ENCODE results near the gene PCDHGC5.

Gene PCDHGC5

DNA sequence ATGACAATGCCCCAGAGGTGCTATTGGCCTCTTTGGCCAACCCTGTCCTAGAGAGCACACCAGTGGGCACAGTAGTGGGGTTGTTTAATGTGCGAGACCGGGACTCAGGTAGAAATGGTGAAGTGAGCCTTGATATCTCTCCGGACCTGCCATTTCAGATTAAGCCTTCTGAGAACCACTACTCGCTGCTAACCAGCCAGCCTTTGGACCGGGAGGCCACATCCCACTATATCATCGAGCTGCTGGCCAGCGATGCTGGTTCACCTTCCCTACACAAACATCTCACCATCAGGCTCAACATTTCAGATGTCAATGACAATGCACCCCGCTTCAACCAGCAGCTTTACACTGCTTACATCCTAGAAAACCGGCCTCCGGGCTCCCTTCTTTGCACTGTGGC, 1.4 kb downstream of the PCDHGC5 start:
- DNase-seq (ENCODE audit: low read depth, low spot score), result no peak
- in situ Hi-C loops (cut with HindIII; ENCODE audit: low sequenced_read_pairs), result no loop called here
- TF ChIP-seq, protein P1, sequence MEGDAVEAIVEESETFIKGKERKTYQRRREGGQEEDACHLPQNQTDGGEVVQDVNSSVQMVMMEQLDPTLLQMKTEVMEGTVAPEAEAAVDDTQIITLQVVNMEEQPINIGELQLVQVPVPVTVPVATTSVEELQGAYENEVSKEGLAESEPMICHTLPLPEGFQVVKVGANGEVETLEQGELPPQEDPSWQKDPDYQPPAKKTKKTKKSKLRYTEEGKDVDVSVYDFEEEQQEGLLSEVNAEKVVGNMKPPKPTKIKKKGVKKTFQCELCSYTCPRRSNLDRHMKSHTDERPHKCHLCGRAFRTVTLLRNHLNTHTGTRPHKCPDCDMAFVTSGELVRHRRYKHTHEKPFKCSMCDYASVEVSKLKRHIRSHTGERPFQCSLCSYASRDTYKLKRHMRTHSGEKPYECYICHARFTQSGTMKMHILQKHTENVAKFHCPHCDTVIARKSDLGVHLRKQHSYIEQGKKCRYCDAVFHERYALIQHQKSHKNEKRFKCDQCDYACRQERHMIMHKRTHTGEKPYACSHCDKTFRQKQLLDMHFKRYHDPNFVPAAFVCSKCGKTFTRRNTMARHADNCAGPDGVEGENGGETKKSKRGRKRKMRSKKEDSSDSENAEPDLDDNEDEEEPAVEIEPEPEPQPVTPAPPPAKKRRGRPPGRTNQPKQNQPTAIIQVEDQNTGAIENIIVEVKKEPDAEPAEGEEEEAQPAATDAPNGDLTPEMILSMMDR (IDR thresholded peaks at IDR 0.05; ENCODE audit: low read depth, low read length), result no peak
- no peak overlapping the region for H3K4me3 ChIP-seq (ENCODE audit: low read depth, low read length)

DNA sequence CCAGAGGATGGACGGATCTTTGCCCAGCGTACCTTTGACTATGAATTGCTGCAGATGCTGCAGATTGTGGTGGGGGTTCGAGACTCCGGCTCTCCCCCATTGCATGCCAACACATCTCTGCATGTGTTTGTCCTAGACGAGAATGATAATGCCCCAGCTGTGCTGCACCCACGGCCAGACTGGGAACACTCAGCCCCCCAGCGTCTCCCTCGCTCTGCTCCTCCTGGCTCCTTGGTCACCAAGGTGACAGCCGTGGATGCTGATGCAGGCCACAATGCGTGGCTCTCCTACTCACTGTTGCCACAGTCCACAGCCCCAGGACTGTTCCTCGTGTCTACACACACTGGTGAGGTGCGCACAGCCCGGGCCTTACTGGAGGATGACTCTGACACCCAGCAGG, 1.9 kb downstream of the PCDHGC5 start:
- H3K4me3 ChIP-seq (ENCODE audit: low read depth, low read length), result no peak overlapping the region
- TF ChIP-seq, protein P1 (IDR thresholded peaks at IDR 0.05; ENCODE audit: low read depth, low read length), result no peak
- in situ Hi-C loops (cut with HindIII; ENCODE audit: low sequenced_read_pairs), result no loop called here
- DNase-seq (ENCODE audit: low read depth, low spot score), result no peak

DNA sequence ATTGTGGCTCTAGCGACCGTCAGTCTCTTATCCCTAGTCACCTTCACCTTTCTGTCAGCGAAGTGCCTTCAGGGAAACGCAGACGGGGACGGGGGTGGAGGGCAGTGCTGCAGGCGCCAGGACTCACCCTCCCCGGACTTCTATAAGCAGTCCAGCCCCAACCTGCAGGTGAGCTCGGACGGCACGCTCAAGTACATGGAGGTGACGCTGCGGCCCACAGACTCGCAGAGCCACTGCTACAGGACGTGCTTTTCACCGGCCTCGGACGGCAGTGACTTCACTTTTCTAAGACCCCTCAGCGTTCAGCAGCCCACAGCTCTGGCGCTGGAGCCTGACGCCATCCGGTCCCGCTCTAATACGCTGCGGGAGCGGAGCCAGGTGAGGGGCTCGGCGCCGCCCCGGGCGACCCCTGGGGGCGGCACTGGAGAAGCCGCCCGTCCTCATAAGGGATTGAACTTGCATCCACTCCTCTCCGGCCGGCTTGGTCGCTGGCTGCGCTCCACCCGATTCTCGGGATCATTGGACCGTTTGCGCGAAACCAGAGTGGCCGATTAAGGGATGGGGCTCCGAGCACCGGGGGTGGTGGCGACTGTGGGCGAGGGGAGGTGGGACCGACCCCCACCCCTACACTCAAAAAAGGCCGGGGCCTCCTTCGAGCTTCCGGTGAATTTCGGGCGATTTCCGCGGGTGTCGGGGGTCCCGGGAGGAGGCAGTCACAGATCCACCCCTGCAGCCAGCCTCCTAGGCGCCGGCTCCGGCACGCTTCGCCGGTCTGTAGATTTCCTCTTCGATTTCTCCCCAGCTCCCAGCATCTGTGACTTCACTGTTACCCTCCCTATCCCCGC, 2.7 kb downstream of the PCDHGC5 start:
- no peak overlapping the region for H3K4me3 ChIP-seq (ENCODE audit: low read depth, low read length)
- in situ Hi-C loops (cut with HindIII; ENCODE audit: low sequenced_read_pairs), result no loop called here
- TF ChIP-seq, protein P1 (IDR thresholded peaks at IDR 0.05; ENCODE audit: low read depth, low read length), result no peak
- DNase-seq (ENCODE audit: low read depth, low spot score), result no peak

DNA sequence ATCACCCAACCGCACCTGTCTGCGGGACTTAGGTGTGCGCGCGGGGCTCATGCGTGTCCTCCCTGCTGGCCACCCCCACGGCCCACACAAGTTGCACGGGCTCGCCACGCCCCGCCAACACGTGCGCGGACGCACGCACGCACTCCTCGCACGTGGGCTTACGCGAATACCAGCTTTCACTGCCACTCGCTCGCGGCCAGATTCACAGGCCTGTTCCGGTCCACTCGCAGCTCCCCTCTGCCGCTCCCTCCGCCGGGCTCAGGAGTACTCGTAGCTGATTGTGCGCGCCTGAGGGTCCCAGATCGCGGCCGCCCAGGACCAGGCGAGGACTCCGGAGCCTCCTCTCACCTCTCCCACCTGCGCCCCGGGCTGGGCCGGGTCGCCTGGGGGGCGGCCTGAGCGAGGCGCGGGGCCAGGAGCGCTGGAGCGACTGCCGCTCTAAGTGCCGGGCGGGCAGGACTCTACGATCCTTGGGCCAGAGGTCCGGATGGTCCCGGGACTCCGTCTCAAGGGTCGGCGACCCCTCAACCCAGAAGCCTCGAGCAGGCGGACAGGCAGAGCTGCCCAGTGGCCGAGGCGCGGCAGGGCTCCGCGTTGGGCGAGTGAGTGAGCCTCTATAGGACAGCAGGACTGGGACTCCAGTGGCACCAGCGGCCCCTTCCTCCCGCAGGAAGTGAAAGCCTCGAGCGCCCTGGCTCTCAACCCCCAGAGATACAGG, 3.4 kb downstream of the PCDHGC5 start:
- in situ Hi-C loops (cut with HindIII; ENCODE audit: low sequenced_read_pairs), result no loop called here
- TF ChIP-seq, protein P1 (IDR thresholded peaks at IDR 0.05; ENCODE audit: low read depth, low read length), result no peak
- no peak for DNase-seq (ENCODE audit: low read depth, low spot score)
- no peak overlapping the region for H3K4me3 ChIP-seq (ENCODE audit: low read depth, low read length)

DNA sequence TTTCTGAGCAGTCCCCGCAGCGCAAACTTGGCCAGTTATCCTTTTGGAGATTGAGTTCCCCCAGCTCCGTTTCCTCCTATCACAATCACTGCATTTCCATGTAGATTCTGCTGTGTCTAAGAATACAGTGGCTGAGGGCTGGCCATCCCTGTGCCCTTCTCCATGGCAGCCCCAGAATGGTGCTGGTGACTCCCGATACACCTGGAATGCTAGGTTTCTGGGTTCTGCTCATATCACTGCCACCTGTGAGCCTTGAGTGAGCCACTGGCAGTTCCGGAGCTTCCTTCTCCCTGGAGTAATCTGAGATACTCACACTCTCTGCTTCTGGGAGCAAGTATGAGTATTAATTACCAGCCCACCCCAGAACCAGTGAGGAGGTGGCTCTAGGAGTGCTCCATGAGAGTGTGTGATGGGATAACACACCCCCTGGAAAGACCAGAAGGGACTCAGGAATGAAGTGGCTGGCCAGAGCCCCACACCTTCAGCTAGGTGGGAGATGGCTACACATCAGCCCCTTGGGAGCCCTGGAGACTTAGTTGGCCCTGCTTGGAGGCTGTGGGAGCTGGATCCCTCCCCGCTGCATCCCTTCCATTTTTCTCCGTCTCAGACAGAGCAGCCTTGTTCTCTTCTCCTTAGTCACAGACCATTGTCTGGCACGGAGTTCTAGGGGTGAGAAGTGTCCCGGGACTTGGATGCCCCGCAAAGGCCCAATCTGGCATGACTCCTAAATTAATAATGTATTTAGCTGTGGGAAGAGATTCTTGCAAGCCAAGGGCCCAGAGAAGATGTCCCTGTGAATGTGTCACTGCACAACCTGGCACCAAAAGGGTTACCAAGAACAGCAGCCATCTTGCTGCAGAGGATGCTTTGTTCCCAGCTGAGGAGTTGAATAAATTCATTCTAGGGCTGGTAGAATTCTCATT, 4.9 kb downstream of the PCDHGC5 start:
- TF ChIP-seq, protein P1 (IDR thresholded peaks at IDR 0.05; ENCODE audit: low read depth, low read length), result no peak
- peak; percentile 72 for DNase-seq (ENCODE audit: low read depth, low spot score)
- in situ Hi-C loops (cut with HindIII; ENCODE audit: low sequenced_read_pairs), result no loop called here
- no peak overlapping the region for H3K4me3 ChIP-seq (ENCODE audit: low read depth, low read length)
